ENCODE results near the gene RBMS3.

DNA sequence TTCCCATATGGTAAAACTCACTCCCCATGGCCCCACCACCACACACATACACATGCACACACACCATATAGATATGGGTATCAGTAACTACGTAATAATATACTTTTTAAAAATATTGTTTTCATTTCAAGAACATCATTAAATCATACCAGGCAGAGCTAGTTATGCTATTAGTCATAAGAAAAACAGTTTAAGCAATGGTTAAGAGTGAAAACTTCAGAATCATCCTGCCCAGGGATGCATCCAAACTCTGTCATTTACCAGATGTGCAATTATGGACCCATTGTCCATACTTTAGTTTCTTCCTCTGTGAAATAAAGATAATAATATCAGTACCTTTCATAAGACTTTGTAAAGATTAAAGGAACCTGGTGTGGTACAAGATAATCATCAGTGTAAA is 608.3 kb downstream of the RBMS3 start:
- TF ChIP-seq CTCF (conservative IDR thresholded peaks at IDR 0.05; ENCODE audit: low read depth in 2 of 2) (no peak), EZH2 (IDR thresholded peaks at IDR 0.05; ENCODE audit: low read depth, unreplicated experiment) (no peak), POLR2AphosphoS5 (IDR thresholded peaks at IDR 0.05; ENCODE audit: low read depth) (no peak), CREB1 (CRISPR knock-in tag; IDR thresholded peaks at IDR 0.05; ENCODE audit: low read depth) (no peak), JUNB (IDR thresholded peaks at IDR 0.05; ENCODE audit: unreplicated experiment) (no peak)
